ENCODE measurements around the gene ODAPH. TPM values are rescaled to one million over a fixed set of nuclear protein-coding genes. Genes with fewer than 3 reads are reported as not detected.
"Not testable (repeated sequence)": the region's sequence is repeated elsewhere in the genome, so short reads cannot be mapped to it uniquely, and the experiment has no call there.

ODAPH gene
- total RNA-seq: not detected

GRCh38 chr4:75555294-75556164 lies at the start of gene ODAPH:
TSS of gene ODAPH (plus strand) at chr4:75556066. CDS start at chr4:75556083, 17 bp downstream.
- Histone ChIP-seq H3K9me3 (no peaks in the 10 kb centered on the region), H3K27me3 (no peaks in the 10 kb centered on the region), H3K4me1 (no peaks in the 10 kb centered on the region), H3K27ac (peak within 1 kb of the TSS in 2 of 4 donors; percentile 6 to 33), H3K4me3 (peak within 1 kb of the TSS in 2 of 4 donors; percentile 7 to 24), H3K36me3 (no peaks in the 10 kb centered on the region)
- DNase-seq: peak in 2 of 3 donors; percentile 60 to 74
- TF ChIP-seq CTCF (IDR thresholded peaks at IDR 0.05): peak in 1 of 6 experiments; percentile 0
- TF ChIP-seq POLR2A (IDR thresholded peaks at IDR 0.05): no peak

GRCh38 chr4:75509592-75509991 lies 46.3 kb upstream of the ODAPH start:
- not testable (repeated sequence) for H3K36me3 ChIP-seq, H3K4me3 ChIP-seq, H3K27me3 ChIP-seq, DNase-seq, H3K27ac ChIP-seq, H3K9me3 ChIP-seq
- peaks cover 0 to 19% (median 2%) of the 10 kb centered on the region in 4 donors for H3K4me1 ChIP-seq

- peaks cover 0 to 3% (median 0%) of the 10 kb centered on the region in 3 donors for H3K36me3 ChIP-seq
- H3K9me3 ChIP-seq: no peaks in the 10 kb centered on the region
- TF ChIP-seq POLR2A (IDR thresholded peaks at IDR 0.05) (no peak), CTCF (IDR thresholded peaks at IDR 0.05) (no peak)
- DNase-seq: no peak
- H3K27me3 ChIP-seq: no peaks in the 10 kb centered on the region
- peak overlapping the region in 3 of 4 donors; percentile 8 to 98 (median 93) for H3K27ac ChIP-seq
- H3K4me1 ChIP-seq: peaks cover 0 to 33% (median 4%) of the 10 kb centered on the region in 4 donors
- peak overlapping the region in 1 of 4 donors; percentile 63 for H3K4me3 ChIP-seq
These were observed 44.0 kb upstream of the ODAPH start for GRCh38 chr4:75511841-75512240.

- Histone ChIP-seq H3K27me3 (no peaks in the 10 kb centered on the region), H3K9me3 (no peaks in the 10 kb centered on the region), H3K4me3 (peak overlapping the region; percentile 63 to 85 (median 71)), H3K4me1 (peaks cover 0 to 33% (median 4%) of the 10 kb centered on the region in 4 donors), H3K36me3 (peaks cover 0 to 10% (median 0%) of the 10 kb centered on the region in 3 donors), H3K27ac (peak overlapping the region in 3 of 4 donors; percentile 47 to 98 (median 93))
- TF ChIP-seq POLR2A (IDR thresholded peaks at IDR 0.05) (no peak), CTCF (IDR thresholded peaks at IDR 0.05) (no peak)
- no peak for DNase-seq
These were observed 43.3 kb upstream of the ODAPH start for GRCh38 chr4:75512386-75513211.

- no peak for TF ChIP-seq POLR2A (IDR thresholded peaks at IDR 0.05)
- Histone ChIP-seq H3K36me3 (peaks cover 0 to 21% (median 0%) of the 10 kb centered on the region in 3 donors), H3K4me1 (peaks cover 0 to 33% (median 4%) of the 10 kb centered on the region in 4 donors), H3K4me3 (peak overlapping the region; percentile 63 to 85 (median 71)), H3K27me3 (no peaks in the 10 kb centered on the region), H3K9me3 (no peaks in the 10 kb centered on the region), H3K27ac (peak overlapping the region; percentile 93 to 98 (median 94))
- DNase-seq: no peak
These were observed 42.2 kb upstream of the ODAPH start for GRCh38 chr4:75513526-75514130.
